Naive thymus-derived CD4-positive, alpha-beta T cell (primary cell): ENCODE data around the gene CDO1. TPM values are rescaled to one million over a fixed set of nuclear protein-coding genes. Genes with fewer than 3 reads are reported as not detected.

Experiments used
- ATAC-seq: fragments of 150-1000 bp; cut with Tn5 transposase; 2 replicates; pipeline ENCODE4 v1.10.0; 2021; ENCODE audit warnings: mild to moderate bottlenecking, moderate library complexity
- CTCF ChIA-PET: fragments of 350-600 bp; sonication (Branson Sonifier 250); formaldehyde crosslinking; loops from one replicate; lab custom pipeline; 2021; ENCODE audit warnings: antibody characterized with exemption; lab: Charles Lee
- POLR2A ChIA-PET: fragments of 350-600 bp; sonication (Branson Sonifier 250); formaldehyde crosslinking; loops from one replicate; lab custom pipeline; 2021; ENCODE audit warnings: antibody characterized with exemption, inconsistent platforms; lab: Charles Lee
- DNase-seq, 9 donors: peaks; one replicate each; pipeline versions ENCODE4 v3.0.0 to v3.0.0-alpha.2; 2020 to 2022; ENCODE audit warnings: mixed read lengths in 1 of 9
- H3K27ac ChIP-seq: one replicate; pipeline ENCODE4 v1.7.0; 2013; ENCODE audit warnings: mild to moderate bottlenecking, low read depth, low read length, moderate library complexity
- H3K27me3 ChIP-seq, 2 donors: one replicate each; pipeline ENCODE4 v1.7.0; 2013; ENCODE audit warnings: low read length in 2 of 2, mild to moderate bottlenecking in 2 of 2, moderate library complexity in 2 of 2; ENCODE audit not compliant: control insufficient read depth in 2 of 2, insufficient read depth in 2 of 2
- H3K36me3 ChIP-seq, 3 experiments: 1 replicate in 2 of 3; 2 replicates in 1 of 3; pipeline ENCODE4 v1.7.0; 2013; ENCODE audit warnings: low read length in 3 of 3, mild to moderate bottlenecking in 3 of 3, moderate library complexity in 1 of 3; ENCODE audit not compliant: insufficient read depth in 3 of 3, control insufficient read depth in 2 of 3
- H3K4me1 ChIP-seq, 2 donors: one replicate each; pipeline ENCODE4 v1.7.0; 2013; ENCODE audit warnings: low read length in 2 of 2, mild to moderate bottlenecking in 2 of 2, moderate library complexity in 1 of 2; ENCODE audit not compliant: control insufficient read depth in 2 of 2, insufficient read depth in 2 of 2
- H3K4me3 ChIP-seq: 2 replicates; pipeline ENCODE4 v1.7.0; 2013; ENCODE audit warnings: mild to moderate bottlenecking, low read length
- H3K9me3 ChIP-seq, 3 experiments: 1 replicate in 2 of 3; 2 replicates in 1 of 3; pipeline ENCODE4 v1.7.0; 2013; ENCODE audit warnings: low read length in 3 of 3; ENCODE audit not compliant: control insufficient read depth in 2 of 3
- H3K27ac Mint-ChIP-seq, 9 donors: one replicate each; pipeline ENCODE4 v1.8.0; 2020 to 2022; ENCODE audit warnings: mixed read lengths in 9 of 9, mild to moderate bottlenecking in 8 of 9, moderate library complexity in 5 of 9, inconsistent platforms in 2 of 9
- H3K27me3 Mint-ChIP-seq, 5 donors: one replicate each; pipeline ENCODE4 v1.8.0; 2021 to 2022; ENCODE audit warnings: mixed read lengths in 5 of 5, mild to moderate bottlenecking in 1 of 5
- H3K36me3 Mint-ChIP-seq, 5 donors: one replicate each; pipeline ENCODE4 v1.8.0; 2020 to 2022; ENCODE audit warnings: mixed read lengths in 5 of 5, mild to moderate bottlenecking in 3 of 5, inconsistent platforms in 1 of 5
- H3K4me1 Mint-ChIP-seq, 7 donors: one replicate each; pipeline ENCODE4 v1.8.0; 2020 to 2022; ENCODE audit warnings: mixed read lengths in 7 of 7, mild to moderate bottlenecking in 3 of 7, inconsistent platforms in 1 of 7
- H3K4me3 Mint-ChIP-seq, 10 donors: one replicate each; pipeline ENCODE4 v1.8.0; 2020 to 2022; ENCODE audit warnings: mild to moderate bottlenecking in 10 of 10, mixed read lengths in 10 of 10, moderate library complexity in 6 of 10, inconsistent platforms in 2 of 10
- H3K9me3 Mint-ChIP-seq, 11 donors: one replicate each; pipeline ENCODE4 v1.8.0; 2020 to 2022; ENCODE audit warnings: mixed read lengths in 11 of 11, mild to moderate bottlenecking in 4 of 11, inconsistent platforms in 1 of 11, moderate library complexity in 1 of 11
- intact Hi-C, 2 donors: fragments of 100-400 bp; cut with micrococcal nuclease; formaldehyde crosslinking; loops; one replicate each; pipeline ENCODE4 v1.15.1; 2023
- polyA plus RNA-seq, 2 donors: library from polyadenylated mRNA; unstranded; fragments of 300-500 nt; fragmentation: Illumina TruSeq; gene quantifications; one replicate each; pipeline ENCODE4 v1.2.3, GENCODE V29; 2021
- total RNA-seq, 6 experiments: library from RNA in 5 of 6; stranded (reverse) in 5 of 6; gene quantifications; 1 replicate in 5 of 6; 2 replicates in 1 of 6; pipeline ENCODE4 v1.2.3 and lab custom pipeline; 2021 to 2026

Gene CDO1
- total RNA-seq (under 1 TPM in 1 of 5 experiments, not detected in 4; 0.22 TPM), polyA plus RNA-seq (not detected), total RNA-seq (lab: John Stamatoyannopoulos, UW) (not detected)

DNA sequence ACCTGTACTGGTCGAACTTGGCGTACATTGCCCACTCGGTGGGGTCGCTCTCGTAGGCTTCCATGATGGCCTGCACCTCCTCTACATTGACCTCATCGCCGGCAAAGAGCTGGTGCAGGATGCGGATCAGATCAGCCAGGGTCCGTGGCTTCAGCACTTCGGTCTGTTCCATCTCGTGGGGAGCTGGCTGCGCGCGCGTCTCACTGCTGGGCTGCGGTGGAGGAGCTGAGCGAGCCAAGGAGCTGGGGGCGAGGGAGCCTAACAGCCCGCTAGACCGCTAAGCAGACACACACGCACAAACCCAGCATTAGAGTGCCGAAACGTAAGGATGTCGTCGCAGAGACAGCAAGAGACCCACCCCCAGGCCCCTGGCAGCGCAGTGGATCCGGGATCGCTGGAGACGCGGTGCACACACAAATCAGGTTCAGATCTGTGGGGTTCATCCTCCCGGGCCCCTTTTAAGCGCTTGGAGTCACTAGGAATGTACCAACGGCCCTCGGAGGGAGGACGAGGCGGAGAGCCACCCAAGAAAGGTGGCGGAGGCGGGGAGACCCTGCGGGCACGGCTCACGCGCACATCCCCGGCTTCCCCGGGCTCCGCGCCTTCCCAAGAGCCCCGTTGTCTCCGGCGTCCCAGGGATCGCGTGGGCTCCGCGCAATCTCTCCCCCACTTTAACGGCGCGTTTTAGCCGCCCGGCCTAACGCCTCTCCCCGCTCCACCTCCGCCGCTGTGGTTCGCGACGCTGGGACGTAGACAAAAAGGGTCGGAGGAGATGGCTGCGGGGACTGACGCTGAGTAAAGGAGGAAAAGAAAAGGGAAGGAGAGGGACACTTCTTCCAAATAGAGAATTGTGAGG lies at the start of gene CDO1:
Gene CDO1, minus strand, starts transcription at position 434 of the 856 bp plus-strand sequence. Its CDS starts 262 bp downstream, at position 172.
- peaks cover 0 to 3% (median under 1%) of the 10 kb centered on the region in 11 donors for H3K9me3 Mint-ChIP-seq
- H3K27me3 ChIP-seq = peaks cover 0 to 5% of the 10 kb centered on the region in 2 donors
- H3K4me1 Mint-ChIP-seq = peaks cover 0 to 25% (median 16%) of the 10 kb centered on the region in 7 donors
- H3K9me3 ChIP-seq = no peaks in the 10 kb centered on the region
- H3K36me3 Mint-ChIP-seq = peaks cover 0 to 3% (median 0%) of the 10 kb centered on the region in 5 donors
- H3K4me3 ChIP-seq = peak within 1 kb of the TSS; percentile 27
- peak within 1 kb of the TSS in 1 of 9 donors; percentile 21 for H3K27ac Mint-ChIP-seq
- ChIA-PET CTCF (no interaction called here), POLR2A (no interaction called here)
- H3K4me3 Mint-ChIP-seq = peak within 1 kb of the TSS; percentile 61 to 83 (median 73)
- peaks cover 78 to 87% (median 83%) of the 10 kb centered on the region in 5 donors for H3K27me3 Mint-ChIP-seq
- ATAC-seq (peak; percentile 46), DNase-seq (peak in 3 of 9 donors; percentile 1 to 14 (median 10))
- intact Hi-C loops = no loop called here
- no peak within 1 kb of the TSS for H3K27ac ChIP-seq
- H3K4me1 ChIP-seq = peaks cover 0 to 4% of the 10 kb centered on the region in 2 donors
- H3K36me3 ChIP-seq = no peaks in the 10 kb centered on the region

GRCh38 chr5:115859378-115859777 lies 42.9 kb upstream of the CDO1 start:
- no peak for DNase-seq
- Histone ChIP-seq H3K27ac (no peak overlapping the region), H3K27me3 (no peaks in the 10 kb centered on the region), H3K4me3 (no peak overlapping the region), H3K9me3 (no peaks in the 10 kb centered on the region), H3K36me3 (no peaks in the 10 kb centered on the region), H3K4me1 (no peaks in the 10 kb centered on the region)
- Mint-ChIP-seq H3K36me3 (peaks cover 0 to 14% (median 4%) of the 10 kb centered on the region in 5 donors), H3K9me3 (peaks cover 0 to 9% (median 0%) of the 10 kb centered on the region in 11 donors), H3K4me3 (no peak overlapping the region), H3K27ac (no peak overlapping the region), H3K27me3 (no peaks in the 10 kb centered on the region), H3K4me1 (peaks cover 5 to 48% (median 34%) of the 10 kb centered on the region in 7 donors)
- no peak for ATAC-seq
- intact Hi-C loops = no loop called here
- ChIA-PET POLR2A (interaction anchor here (0.7 kb wide), 1 partner anchor 214 kb away, joined by 3 read pairs; no protein-coding TSS in a partner anchor), CTCF (no interaction called here)

DNA sequence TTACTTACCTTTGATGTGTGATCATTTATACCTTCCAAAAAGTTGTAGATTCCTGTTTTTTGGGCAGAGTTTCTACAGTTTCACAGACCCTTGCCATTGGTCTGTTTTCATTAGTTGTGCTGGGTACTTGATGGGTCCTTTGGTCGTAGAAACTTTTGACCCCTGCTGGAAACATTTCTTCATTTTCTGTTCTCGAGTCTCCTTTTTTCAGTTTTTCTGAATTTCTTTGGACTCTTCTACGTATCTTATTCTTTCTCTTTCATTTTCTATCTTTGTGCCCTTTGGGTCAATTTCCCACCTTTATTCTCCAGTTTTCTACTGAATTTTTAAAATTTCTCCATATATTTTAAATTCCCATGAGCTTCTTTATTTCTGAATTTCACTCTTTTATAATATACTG lies 41.9 kb upstream of the CDO1 start:
- Histone ChIP-seq H3K4me1 (no peaks in the 10 kb centered on the region), H3K9me3 (no peaks in the 10 kb centered on the region), H3K27ac (no peak overlapping the region), H3K4me3 (no peak overlapping the region), H3K36me3 (no peaks in the 10 kb centered on the region), H3K27me3 (no peaks in the 10 kb centered on the region)
- peaks cover 5 to 52% (median 34%) of the 10 kb centered on the region in 7 donors for H3K4me1 Mint-ChIP-seq
- H3K27me3 Mint-ChIP-seq = no peaks in the 10 kb centered on the region
- no peak overlapping the region for H3K27ac Mint-ChIP-seq
- ChIA-PET CTCF (no interaction called here), POLR2A (no interaction called here)
- ATAC-seq = no peak
- peaks cover 0 to 20% (median 12%) of the 10 kb centered on the region in 5 donors for H3K36me3 Mint-ChIP-seq
- peaks cover 0 to 14% (median 6%) of the 10 kb centered on the region in 11 donors for H3K9me3 Mint-ChIP-seq
- no peak for DNase-seq
- intact Hi-C loops = no loop called here
- peak overlapping the region in 1 of 10 donors; percentile 13 for H3K4me3 Mint-ChIP-seq

DNA sequence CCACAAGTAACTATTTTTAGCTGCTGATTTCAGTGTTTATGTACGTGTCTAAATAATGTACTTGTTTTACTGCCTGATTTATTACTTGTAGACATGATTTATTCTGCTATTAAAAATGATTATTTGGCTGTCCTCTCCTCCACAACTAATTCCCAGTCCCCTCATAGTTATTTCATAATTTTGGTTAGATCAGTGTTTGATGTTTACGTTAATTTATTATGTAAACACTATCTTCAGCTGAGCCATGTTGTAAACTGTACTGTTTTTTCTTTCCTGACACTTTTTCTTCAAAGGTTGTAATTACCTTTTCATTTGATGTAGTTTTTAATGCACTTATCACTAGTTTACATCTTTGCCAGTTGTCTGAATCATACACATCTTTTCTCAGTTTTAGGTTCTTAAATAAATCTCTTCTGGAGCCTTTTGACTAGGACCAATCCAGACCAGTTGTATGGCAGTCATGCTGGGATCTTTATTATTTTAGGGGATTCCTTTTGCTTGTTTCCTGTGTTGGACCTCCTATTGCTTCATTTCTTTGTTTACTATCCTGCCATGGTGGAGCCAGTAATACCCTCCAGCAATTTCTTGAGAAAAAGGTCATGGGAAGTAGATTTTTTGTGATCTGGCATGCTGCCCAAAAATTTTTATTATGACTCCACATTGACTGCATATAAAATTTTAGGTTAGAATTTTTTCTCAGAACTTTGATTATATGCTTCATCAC lies 41.3 kb upstream of the CDO1 start:
- Histone ChIP-seq H3K4me3 (no peak overlapping the region), H3K9me3 (no peaks in the 10 kb centered on the region), H3K4me1 (no peaks in the 10 kb centered on the region), H3K27ac (no peak overlapping the region), H3K27me3 (no peaks in the 10 kb centered on the region), H3K36me3 (no peaks in the 10 kb centered on the region)
- DNase-seq = no peak
- intact Hi-C loops = no loop called here
- peaks cover 0 to 24% (median 18%) of the 10 kb centered on the region in 5 donors for H3K36me3 Mint-ChIP-seq
- H3K27me3 Mint-ChIP-seq = no peaks in the 10 kb centered on the region
- peak overlapping the region in 1 of 9 donors; percentile 17 for H3K27ac Mint-ChIP-seq
- peaks cover 5 to 53% (median 39%) of the 10 kb centered on the region in 7 donors for H3K4me1 Mint-ChIP-seq
- peaks cover 0 to 19% (median 7%) of the 10 kb centered on the region in 11 donors for H3K9me3 Mint-ChIP-seq
- H3K4me3 Mint-ChIP-seq = no peak overlapping the region
- ChIA-PET POLR2A (no interaction called here), CTCF (no interaction called here)
- no peak for ATAC-seq

GRCh38 chr5:115857057-115857479 lies 40.6 kb upstream of the CDO1 start:
- Mint-ChIP-seq H3K4me1 (peaks cover 5 to 53% (median 39%) of the 10 kb centered on the region in 7 donors), H3K27ac (peak overlapping the region in 1 of 9 donors; percentile 55), H3K27me3 (no peaks in the 10 kb centered on the region), H3K4me3 (no peak overlapping the region), H3K9me3 (peaks cover 0 to 19% (median 7%) of the 10 kb centered on the region in 11 donors), H3K36me3 (peaks cover 0 to 24% (median 18%) of the 10 kb centered on the region in 5 donors)
- Histone ChIP-seq H3K27me3 (no peaks in the 10 kb centered on the region), H3K4me1 (no peaks in the 10 kb centered on the region), H3K4me3 (no peak overlapping the region), H3K36me3 (no peaks in the 10 kb centered on the region), H3K27ac (no peak overlapping the region), H3K9me3 (no peaks in the 10 kb centered on the region)
- ATAC-seq (no peak), DNase-seq (no peak)
- CTCF ChIA-PET = no interaction called here
- POLR2A ChIA-PET = no interaction called here
- intact Hi-C loops = no loop called here

DNA sequence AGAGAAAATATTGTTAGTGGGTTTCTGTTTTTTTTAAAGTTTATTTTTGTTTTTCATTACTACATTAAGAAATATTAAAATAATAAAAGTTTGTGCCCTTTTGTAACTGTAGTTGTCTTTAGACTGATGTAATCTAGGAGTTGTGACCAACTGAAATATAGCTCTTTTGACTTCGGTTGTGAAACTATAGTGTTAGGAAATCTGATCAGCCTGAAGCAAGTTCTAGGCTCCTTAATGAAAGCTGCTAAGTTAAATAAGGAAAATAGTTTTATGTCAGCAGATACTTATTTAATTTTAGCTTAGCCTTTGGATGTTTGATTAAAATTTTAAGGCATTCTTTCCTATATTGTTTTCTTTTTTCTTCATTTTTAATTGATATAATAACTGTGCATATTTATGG lies 39.5 kb upstream of the CDO1 start:
- ChIA-PET POLR2A (no interaction called here), CTCF (interaction anchor here (0.7 kb wide), 1 partner anchor 540 kb away, joined by 7 read pairs; no protein-coding TSS in a partner anchor)
- H3K9me3 ChIP-seq = no peaks in the 10 kb centered on the region
- no peaks in the 10 kb centered on the region for H3K4me1 ChIP-seq
- Mint-ChIP-seq H3K27ac (no peak overlapping the region), H3K4me3 (no peak overlapping the region), H3K27me3 (no peaks in the 10 kb centered on the region), H3K36me3 (peaks cover 0 to 20% (median 14%) of the 10 kb centered on the region in 5 donors), H3K4me1 (peaks cover 5 to 58% (median 41%) of the 10 kb centered on the region in 7 donors), H3K9me3 (peaks cover 0 to 19% (median 6%) of the 10 kb centered on the region in 11 donors)
- H3K27me3 ChIP-seq = no peaks in the 10 kb centered on the region
- no peak overlapping the region for H3K27ac ChIP-seq
- H3K4me3 ChIP-seq = no peak overlapping the region
- no peak for DNase-seq
- intact Hi-C loops = no loop called here
- no peak for ATAC-seq
- no peaks in the 10 kb centered on the region for H3K36me3 ChIP-seq
